Loucy (cell line): ENCODE results near the gene MYO5C.

ENCODE experiments used
- H2AFZ ChIP-seq: fragments of 200-600 bp; sonication (generic); 2 replicates; pipeline ENCODE4 v1.6.0; 2016; ENCODE audit warnings: antibody characterized with exemption, mild to moderate bottlenecking, low read length, moderate library complexity
- H3F3A ChIP-seq: fragments of 200-600 bp; 2 replicates; pipeline ENCODE4 v1.6.0; 2016; ENCODE audit warnings: antibody characterized with exemption, low read depth, mild to moderate bottlenecking
- H3K27me3 ChIP-seq: fragments of 200-600 bp; sonication (generic); 2 replicates; pipeline ENCODE4 v1.6.1; 2014; ENCODE audit warnings: low read length, mild to moderate bottlenecking; ENCODE audit not compliant: insufficient read depth, poor library complexity, severe bottlenecking
- H3K36me3 ChIP-seq: fragments of 200-600 bp; sonication (generic); 2 replicates; pipeline ENCODE4 v1.6.1; 2016; ENCODE audit warnings: low read length; ENCODE audit not compliant: insufficient read depth
- H3K4me1 ChIP-seq: fragments of 200-600 bp; sonication (generic); 2 replicates; pipeline ENCODE4 v1.5.1; 2014; ENCODE audit warnings: low read length, mild to moderate bottlenecking; ENCODE audit not compliant: insufficient read depth, poor library complexity, severe bottlenecking
- H3K4me2 ChIP-seq: fragments of 200-600 bp; sonication (generic); 2 replicates; pipeline ENCODE4 v1.6.0; 2014; ENCODE audit warnings: antibody characterized with exemption, low read length, low read depth, mild to moderate bottlenecking; ENCODE audit not compliant: poor library complexity, severe bottlenecking
- H3K4me3 ChIP-seq: fragments of 200-600 bp; sonication (generic); 2 replicates; pipeline ENCODE4 v1.5.1; 2014; ENCODE audit warnings: low read length, mild to moderate bottlenecking, mixed read lengths; ENCODE audit not compliant: poor library complexity, severe bottlenecking
- H3K79me2 ChIP-seq: fragments of 200-600 bp; sonication (generic); 2 replicates; pipeline ENCODE4 v1.6.1; 2014; ENCODE audit warnings: low read length; ENCODE audit not compliant: insufficient read depth
- H3K9ac ChIP-seq: fragments of 200-600 bp; sonication (generic); 2 replicates; pipeline ENCODE4 v1.6.0; 2014; ENCODE audit warnings: mild to moderate bottlenecking, low read depth, low read length, moderate library complexity; ENCODE audit not compliant: poor library complexity, severe bottlenecking
- H3K9me2 ChIP-seq: fragments of 200-600 bp; sonication (generic); replicated peaks from 2 replicates; pipeline ENCODE4 v1.6.1; 2016; ENCODE audit warnings: low read depth, low read length, mixed read lengths
- H3K9me3 ChIP-seq: fragments of 200-600 bp; sonication (generic); 2 replicates; pipeline ENCODE4 v1.6.1; 2014; ENCODE audit warnings: mild to moderate bottlenecking, antibody characterized with exemption, low read length, low read depth; ENCODE audit not compliant: insufficient read depth
- H4K20me1 ChIP-seq: fragments of 200-600 bp; sonication (generic); 2 replicates; pipeline ENCODE4 v1.6.0; 2014; ENCODE audit warnings: antibody characterized with exemption, low read length, mild to moderate bottlenecking; ENCODE audit not compliant: insufficient read depth, poor library complexity, severe bottlenecking
- EZH2phosphoT487 ChIP-seq: fragments of 200-600 bp; IDR thresholded peaks from 2 replicates; pipeline ENCODE4 v1.6.1; 2018; ENCODE audit warnings: antibody characterized with exemption, mild to moderate bottlenecking, moderate library complexity, borderline replicate concordance
- TF ChIP-seq, protein P1 (sequence below): fragments of 200-600 bp; sonication (generic); conservative IDR thresholded peaks from 2 replicates; pipeline ENCODE4 v1.5.1; 2014; ENCODE audit warnings: mild to moderate bottlenecking, antibody characterized with exemption, low read length

Gene MYO5C

DNA sequence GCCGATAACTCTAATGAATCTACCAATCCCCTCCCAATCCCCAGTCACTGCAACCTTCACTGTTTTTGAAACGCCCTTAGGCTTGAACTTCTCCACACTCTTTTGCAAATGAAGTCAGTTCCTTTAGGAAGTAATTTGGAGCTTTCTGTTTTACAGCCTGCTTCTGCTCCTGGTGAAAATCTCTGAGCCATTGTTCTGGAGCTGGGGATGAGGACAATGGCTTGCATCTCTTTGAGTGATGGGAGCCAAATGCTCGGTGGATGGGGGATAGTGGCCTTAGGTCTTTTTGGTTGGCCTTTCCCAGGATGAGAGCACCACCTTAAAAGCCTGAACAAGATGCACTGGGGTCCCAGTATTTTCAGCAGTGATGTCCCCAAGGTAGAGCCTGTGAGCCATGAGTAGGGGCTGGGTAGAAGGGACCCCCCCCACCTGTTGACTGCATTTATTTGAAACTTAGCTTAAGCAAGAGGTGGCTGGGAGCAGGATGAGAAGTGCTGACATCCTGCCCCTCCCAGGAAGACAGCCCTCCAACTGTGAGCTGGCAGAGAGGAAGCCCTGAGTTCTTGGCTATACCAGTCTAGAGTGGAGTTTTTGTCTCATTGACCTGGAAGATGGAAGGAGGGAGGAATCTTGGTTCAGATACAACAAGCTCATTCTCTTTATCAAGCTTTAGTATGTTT lies 7.6 kb upstream of the MYO5C start:
- no peak for TF ChIP-seq EZH2phosphoT487
- TF ChIP-seq, protein P1, sequence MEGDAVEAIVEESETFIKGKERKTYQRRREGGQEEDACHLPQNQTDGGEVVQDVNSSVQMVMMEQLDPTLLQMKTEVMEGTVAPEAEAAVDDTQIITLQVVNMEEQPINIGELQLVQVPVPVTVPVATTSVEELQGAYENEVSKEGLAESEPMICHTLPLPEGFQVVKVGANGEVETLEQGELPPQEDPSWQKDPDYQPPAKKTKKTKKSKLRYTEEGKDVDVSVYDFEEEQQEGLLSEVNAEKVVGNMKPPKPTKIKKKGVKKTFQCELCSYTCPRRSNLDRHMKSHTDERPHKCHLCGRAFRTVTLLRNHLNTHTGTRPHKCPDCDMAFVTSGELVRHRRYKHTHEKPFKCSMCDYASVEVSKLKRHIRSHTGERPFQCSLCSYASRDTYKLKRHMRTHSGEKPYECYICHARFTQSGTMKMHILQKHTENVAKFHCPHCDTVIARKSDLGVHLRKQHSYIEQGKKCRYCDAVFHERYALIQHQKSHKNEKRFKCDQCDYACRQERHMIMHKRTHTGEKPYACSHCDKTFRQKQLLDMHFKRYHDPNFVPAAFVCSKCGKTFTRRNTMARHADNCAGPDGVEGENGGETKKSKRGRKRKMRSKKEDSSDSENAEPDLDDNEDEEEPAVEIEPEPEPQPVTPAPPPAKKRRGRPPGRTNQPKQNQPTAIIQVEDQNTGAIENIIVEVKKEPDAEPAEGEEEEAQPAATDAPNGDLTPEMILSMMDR, result no peak
- Histone ChIP-seq H2AFZ (no peak overlapping the region), H3K27me3 (no peaks in the 10 kb centered on the region), H3K4me1 (peaks cover 9% of the 10 kb centered on the region), H3K9me2 (no peaks in the 10 kb centered on the region), H3K4me3 (no peak overlapping the region), H3K79me2 (no peaks in the 10 kb centered on the region), H3K9ac (no peak overlapping the region), H4K20me1 (no peaks in the 10 kb centered on the region), H3K36me3 (no peaks in the 10 kb centered on the region), H3F3A (no peaks in the 10 kb centered on the region), H3K4me2 (no peak overlapping the region), H3K9me3 (no peaks in the 10 kb centered on the region)

DNA sequence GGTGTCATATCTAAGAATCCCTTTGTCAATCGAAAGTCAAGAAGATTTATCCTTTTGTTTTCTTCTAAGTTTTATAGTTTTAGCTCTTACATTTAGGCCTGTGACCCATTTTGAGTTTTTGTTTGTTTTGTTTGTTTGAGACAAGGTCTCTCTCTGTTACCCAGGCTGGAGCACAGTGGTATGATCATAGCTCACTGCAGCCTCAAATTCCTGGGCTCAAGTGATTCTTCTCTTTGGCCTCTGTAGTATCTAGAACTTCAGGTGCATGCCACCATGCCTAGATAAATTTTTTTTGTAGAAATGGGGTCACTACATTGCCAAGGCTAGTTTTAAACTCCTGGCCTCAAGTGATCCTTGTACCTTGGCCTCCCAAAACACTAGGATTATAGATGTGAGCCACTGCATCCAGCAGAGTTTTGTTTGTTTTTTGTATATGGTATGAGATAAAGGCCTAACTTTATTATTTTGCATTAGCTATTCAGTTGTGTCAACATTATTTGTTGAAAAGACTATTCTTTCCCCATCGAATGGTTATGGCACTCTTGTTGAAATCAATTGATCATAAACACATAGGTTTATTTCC lies 5.8 kb upstream of the MYO5C start:
- H3K27me3 ChIP-seq, result no peaks in the 10 kb centered on the region
- peaks cover 9% of the 10 kb centered on the region for H3K4me1 ChIP-seq
- no peaks in the 10 kb centered on the region for H3K79me2 ChIP-seq
- no peaks in the 10 kb centered on the region for H3K36me3 ChIP-seq
- no peaks in the 10 kb centered on the region for H4K20me1 ChIP-seq
- H3K9ac ChIP-seq, result no peak overlapping the region
- no peak overlapping the region for H2AFZ ChIP-seq
- H3F3A ChIP-seq, result no peaks in the 10 kb centered on the region
- H3K9me2 ChIP-seq, result no peaks in the 10 kb centered on the region
- H3K4me2 ChIP-seq, result no peak overlapping the region
- H3K4me3 ChIP-seq, result no peak overlapping the region
- H3K9me3 ChIP-seq, result no peaks in the 10 kb centered on the region
- TF ChIP-seq EZH2phosphoT487, result no peak
- TF ChIP-seq, protein P1, result no peak

DNA sequence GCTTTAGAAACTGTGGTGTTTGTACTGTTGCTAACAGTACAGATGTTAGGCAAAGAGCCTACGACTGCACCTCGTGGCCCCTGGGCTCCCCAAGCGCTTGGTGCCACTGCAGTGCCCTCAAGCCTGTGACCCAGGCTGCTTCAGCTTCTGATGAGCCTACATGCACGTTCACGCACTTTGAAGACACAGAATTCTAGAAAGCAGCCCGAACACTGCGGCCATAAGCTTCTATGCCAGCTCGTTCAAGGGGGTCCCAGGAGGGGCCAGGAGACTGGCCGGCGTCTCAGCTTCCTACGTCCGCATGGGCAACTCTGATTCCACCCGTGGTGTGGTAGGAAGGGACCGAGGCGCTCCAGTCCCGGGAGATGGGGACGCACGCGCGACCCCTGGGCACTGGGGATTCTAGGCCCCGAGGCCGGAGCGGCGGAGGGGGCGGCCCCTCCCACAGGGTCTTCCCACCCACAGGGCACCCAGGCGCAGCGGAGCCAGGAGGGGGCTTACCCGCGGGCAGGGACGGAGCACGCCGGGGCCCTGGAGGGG lies 653 bp downstream of the MYO5C start:
- Histone ChIP-seq H3K36me3 (no peaks in the 10 kb centered on the region), H2AFZ (peak overlapping the region; percentile 30; the same call in 1 of the 2 replicates), H3K4me1 (no peaks in the 10 kb centered on the region), H3K9ac (peak overlapping the region; percentile 37), H3K4me2 (peak overlapping the region; percentile 59), H4K20me1 (no peaks in the 10 kb centered on the region), H3K27me3 (peaks cover 10% of the 10 kb centered on the region), H3K9me3 (no peaks in the 10 kb centered on the region), H3F3A (no peaks in the 10 kb centered on the region), H3K9me2 (no peaks in the 10 kb centered on the region), H3K4me3 (peak overlapping the region; percentile 71), H3K79me2 (no peaks in the 10 kb centered on the region)
- no peak for TF ChIP-seq EZH2phosphoT487
- TF ChIP-seq, protein P1, result no peak
